ENCODE data around the gene ANAPC2. TPM values are rescaled to one million over a fixed set of nuclear protein-coding genes. Genes with fewer than 3 reads are reported as not detected.
"Not testable (repeated sequence)": the region's sequence is repeated elsewhere in the genome, so short reads cannot be mapped to it uniquely, and the experiment has no call there.

ANAPC2 gene
- total RNA-seq, 1 donor from 2014 or later = 74.5 TPM

- DNase-seq (ENCODE audit: low spot score) = no peak
These were observed 41.1 kb downstream of the ANAPC2 start for GRCh38 chr9:137147091-137147792.

GRCh38 chr9:137146527-137146918, 41.8 kb downstream of the ANAPC2 start:
- DNase-seq (ENCODE audit: low spot score) = no peak

GRCh38 chr9:137145731-137146526, 42.4 kb downstream of the ANAPC2 start:
- no peak for DNase-seq (ENCODE audit: low spot score)

- DNase-seq (ENCODE audit: low spot score) = no peak
These were observed 44.9 kb downstream of the ANAPC2 start for GRCh38 chr9:137143459-137143858.

GRCh38 chr9:137141976-137142936, 46.1 kb downstream of the ANAPC2 start:
- DNase-seq (ENCODE audit: low spot score) = no peak

- no peak for DNase-seq (ENCODE audit: low spot score)
These were observed 47.1 kb downstream of the ANAPC2 start for GRCh38 chr9:137141050-137141810.

- DNase-seq (ENCODE audit: low spot score) = no peak
These were observed 48.0 kb downstream of the ANAPC2 start for GRCh38 chr9:137140151-137141012.

GRCh38 chr9:137139468-137140150, 48.8 kb downstream of the ANAPC2 start:
- no peak for DNase-seq (ENCODE audit: low spot score)

GRCh38 chr9:137138722-137139467, 49.5 kb downstream of the ANAPC2 start, which contains the start of gene GRIN1:
GRIN1 (plus strand) TSS chr9:137139154; CDS start chr9:137139487, 333 bp downstream.
- no peak for DNase-seq (ENCODE audit: low spot score)

- no peak for DNase-seq (ENCODE audit: low spot score)
These were observed 50.2 kb downstream of the ANAPC2 start for GRCh38 chr9:137138058-137138721.

GRCh38 chr9:137136881-137137607, 51.3 kb downstream of the ANAPC2 start:
- no peak for DNase-seq (ENCODE audit: low spot score)

- no peak for DNase-seq (ENCODE audit: low spot score)
These were observed 52.0 kb downstream of the ANAPC2 start for GRCh38 chr9:137136261-137136880.

GRCh38 chr9:137135154-137135553, 53.2 kb downstream of the ANAPC2 start:
- DNase-seq (ENCODE audit: low spot score) = not testable (repeated sequence)

- DNase-seq (ENCODE audit: low spot score) = no peak
These were observed 54.2 kb downstream of the ANAPC2 start for GRCh38 chr9:137134191-137134590.

- DNase-seq (ENCODE audit: low spot score) = no peak
These were observed 58.1 kb downstream of the ANAPC2 start for GRCh38 chr9:137130176-137130755.

GRCh38 chr9:137129456-137130175, 58.7 kb downstream of the ANAPC2 start:
- peak; percentile 81 for DNase-seq (ENCODE audit: low spot score)

All from ureter (tissue), 1 donor.